GM21360 (cell line): ENCODE measurements around the gene ATP2B3.
A peak's percentile ranks its signal among the peaks of the same experiment; 100 is the strongest.

Source experiments
- ATAC-seq: cut with Tn5 transposase; IDR thresholded peaks from one replicate; pipeline ENCODE4 v1.9.1; 2021; ENCODE audit warnings: mild to moderate bottlenecking, moderate library complexity; ENCODE audit not compliant: unreplicated experiment

The ATP2B3 gene

DNA sequence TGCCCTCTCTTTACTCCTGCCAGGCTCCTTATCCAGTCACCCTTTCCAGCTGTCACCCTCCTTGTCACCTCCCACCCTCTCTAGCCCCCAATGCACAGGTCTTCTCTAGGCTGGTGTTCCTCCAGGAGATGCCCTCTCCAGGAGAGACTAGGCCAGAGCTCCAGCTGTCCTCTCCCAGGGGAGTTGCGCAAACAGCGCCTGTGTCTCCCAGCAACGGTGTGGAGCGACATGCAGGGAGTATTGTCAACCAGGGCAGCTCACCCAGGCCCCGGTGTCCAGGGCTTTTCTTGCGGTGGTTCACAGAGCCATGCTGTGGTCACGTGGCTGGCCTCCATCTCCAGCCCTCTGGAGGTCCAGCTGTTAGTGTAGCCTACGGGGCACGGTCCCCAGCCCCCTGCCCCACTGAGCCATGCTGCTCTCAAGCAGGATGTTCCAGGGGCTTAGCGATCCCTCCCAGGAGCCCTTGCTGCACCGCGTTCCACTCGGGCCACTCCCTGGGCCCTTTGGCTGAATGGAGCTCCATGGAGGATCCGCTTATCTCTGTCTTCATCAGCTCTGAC lies 46.7 kb downstream of the ATP2B3 start:
- no peak for ATAC-seq

DNA sequence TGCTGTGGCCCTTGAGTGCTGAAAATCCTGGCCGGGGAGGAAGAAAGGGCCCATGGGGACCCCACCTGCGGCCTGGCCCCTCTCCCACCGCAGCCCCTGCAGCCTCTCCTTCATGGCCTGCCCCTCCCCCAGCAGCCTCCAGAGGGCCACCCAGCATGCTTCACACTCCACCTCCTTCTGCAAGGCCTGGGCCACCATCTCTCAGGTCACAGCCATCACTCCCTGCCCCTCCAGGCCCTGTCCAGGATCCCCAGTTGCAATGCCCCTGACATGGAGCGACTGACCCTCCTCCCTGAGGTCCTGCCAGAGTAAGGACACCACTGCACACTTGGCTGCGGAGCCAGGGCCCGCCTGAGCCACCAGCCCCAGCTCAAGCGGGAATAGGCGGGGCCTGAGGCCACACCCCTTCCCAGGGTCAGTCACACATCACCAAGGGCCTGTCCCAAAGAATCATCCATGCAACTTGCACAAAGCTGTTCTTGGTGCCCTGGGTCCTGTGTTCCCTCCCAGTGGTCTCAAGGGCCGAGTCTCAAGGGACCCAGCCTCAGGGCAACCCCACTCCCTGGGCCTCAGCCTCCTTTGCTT lies 48.6 kb downstream of the ATP2B3 start:
- no peak for ATAC-seq

DNA sequence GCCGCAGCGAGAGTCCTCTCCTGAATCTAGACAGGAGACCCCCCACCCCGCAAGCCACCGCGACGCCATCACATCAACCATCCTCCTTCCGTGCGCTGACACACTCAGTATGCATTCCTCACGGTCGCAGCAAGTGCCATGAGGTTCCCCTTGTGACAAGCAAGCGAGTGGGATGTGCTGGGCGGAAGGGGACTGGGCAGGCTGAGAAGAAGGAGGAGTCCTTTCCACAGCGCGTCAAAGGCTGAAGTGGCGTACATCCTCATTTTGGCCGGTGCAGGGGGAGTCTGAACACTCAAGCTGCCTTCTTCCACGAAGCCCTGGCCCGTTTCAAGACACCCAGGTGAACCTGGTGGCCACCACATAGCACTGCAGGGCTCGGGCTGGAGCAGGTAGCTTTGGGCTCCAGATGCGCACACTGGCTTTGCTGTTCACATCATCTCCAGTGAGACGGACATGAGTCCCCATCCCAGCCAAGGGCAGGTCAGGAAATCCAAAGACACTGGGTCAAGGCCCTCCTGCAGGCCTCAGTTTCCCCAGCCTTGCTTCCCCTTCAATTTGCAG lies 51.1 kb downstream of the ATP2B3 start:
- ATAC-seq = no peak

DNA sequence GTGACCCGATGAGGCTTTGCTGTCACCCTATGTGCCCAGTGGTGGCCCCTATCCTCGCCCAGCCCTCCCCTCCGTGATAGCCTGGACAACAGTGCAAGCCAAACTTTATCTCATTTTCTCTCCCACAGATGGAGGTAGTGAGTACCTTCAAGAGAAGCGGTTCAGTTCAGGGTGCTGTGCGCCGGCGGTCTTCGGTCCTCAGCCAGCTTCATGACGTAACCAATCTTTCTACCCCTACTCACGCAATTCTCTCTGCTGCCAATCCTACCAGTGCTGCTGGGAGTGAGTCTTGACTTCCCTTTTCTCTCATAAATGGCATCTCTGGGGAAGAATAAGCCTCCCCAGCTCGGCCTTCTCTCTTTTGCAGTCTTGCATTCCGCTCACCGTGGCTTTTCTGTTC lies 52.0 kb downstream of the ATP2B3 start:
- no peak for ATAC-seq

DNA sequence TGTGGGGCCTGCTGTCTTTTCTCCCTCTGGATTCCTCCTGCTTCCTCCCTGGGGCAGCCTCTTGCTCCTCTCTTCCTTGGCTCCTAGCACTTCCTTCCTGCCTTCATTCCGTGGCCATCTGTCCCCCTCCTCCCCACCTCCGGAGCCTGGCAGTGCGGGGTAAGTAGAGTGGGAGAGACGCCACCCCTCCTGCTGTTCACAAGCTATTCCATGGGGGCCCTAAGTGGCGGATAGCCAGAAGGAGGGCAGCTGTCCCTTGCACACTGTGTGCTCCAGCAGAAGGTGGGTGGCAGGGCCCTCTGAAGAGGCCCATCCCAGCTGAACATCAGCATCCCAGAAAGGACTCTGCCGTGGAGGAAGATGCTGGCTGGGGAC lies 54.1 kb downstream of the ATP2B3 start:
- ATAC-seq = no peak

DNA sequence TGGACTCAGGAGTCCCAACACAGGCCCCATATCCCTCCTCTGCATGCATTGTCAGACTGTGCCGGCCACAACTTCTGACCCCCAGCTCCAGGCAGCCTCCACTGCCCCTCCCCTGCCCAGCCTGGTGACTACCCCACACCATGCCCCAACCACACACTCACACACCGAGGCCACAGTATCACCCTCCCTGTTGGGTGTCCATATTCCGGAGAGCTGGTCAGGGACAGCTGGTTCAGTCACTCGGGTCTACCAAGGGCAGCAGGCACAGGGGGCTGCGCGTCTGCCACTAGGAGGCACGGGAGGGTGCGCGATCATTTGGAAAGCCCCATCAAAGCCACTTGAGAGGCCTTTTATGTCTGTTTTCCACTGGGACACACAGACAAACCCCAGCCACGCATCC lies 55.2 kb downstream of the ATP2B3 start:
- ATAC-seq = no peak

DNA sequence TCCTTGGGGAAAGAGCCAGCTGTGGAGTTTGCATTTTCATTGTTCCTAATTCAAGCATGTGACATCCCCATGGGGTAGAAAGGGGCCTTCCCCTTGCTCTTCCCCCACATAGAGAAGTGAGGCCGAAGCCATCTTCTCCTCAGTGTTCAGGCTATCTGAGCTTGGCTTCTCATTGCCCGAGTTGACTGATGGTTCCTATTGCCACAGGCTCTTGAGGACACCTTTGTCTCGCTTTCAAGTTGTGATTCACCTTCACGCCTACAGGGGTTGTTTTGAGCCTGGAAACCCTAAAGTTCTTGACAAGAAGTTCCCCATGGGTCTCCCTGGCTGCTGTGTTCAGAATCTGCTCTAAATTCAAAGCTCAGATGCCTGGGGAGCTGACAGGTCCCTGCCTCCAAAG lies 56.5 kb downstream of the ATP2B3 start:
- ATAC-seq = no peak

DNA sequence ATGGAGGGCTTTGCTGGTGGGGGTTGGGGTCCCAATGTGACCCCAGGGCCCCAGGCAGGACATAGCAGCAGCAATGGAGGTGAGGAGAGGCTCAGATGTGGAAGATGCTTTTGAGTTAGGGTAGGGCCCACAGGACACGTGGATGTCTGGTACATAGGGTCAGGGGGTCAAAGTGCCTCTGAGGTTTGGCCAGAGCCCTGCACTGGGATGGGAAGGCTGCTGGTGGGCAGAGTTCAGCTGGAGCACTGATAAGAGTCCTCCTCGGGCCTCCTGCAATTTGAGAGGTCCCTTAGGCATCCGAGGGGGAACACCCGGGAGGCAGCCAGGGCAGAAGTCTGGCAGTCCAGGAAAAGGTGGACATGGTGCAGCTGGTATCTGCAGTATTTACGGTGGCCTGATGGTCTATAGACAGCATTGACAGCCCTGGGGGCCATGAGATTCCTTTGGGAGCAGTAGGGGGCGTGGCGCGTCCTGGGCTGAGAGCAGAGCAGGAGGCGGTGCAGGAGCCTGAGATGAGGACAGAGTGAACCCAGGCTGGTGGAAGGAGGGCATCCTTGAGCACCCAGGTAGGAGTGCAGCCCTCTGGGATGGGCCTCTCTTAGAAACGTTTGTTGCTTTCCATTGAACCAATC lies 58.9 kb downstream of the ATP2B3 start:
- ATAC-seq = no peak

DNA sequence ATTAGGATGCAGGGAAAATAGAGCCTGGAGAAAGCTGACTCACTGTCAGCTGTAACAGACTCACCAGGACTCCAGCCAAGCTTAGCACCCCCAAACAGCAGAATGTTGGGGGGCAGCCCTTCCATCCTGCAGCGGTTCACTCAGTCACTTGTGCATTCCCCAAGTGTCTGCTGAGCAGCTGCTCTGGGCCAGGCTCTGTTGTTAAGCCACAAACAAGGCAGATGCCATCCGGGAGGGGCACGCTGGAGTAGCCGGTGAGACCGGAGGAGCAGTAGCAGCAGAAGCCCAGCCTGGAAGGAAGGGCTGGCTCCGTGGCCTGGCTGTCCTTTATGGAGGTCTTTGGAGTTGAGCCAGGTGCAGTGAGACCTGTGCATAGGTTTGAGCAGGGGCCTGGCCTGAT lies 59.5 kb downstream of the ATP2B3 start:
- ATAC-seq = no peak

DNA sequence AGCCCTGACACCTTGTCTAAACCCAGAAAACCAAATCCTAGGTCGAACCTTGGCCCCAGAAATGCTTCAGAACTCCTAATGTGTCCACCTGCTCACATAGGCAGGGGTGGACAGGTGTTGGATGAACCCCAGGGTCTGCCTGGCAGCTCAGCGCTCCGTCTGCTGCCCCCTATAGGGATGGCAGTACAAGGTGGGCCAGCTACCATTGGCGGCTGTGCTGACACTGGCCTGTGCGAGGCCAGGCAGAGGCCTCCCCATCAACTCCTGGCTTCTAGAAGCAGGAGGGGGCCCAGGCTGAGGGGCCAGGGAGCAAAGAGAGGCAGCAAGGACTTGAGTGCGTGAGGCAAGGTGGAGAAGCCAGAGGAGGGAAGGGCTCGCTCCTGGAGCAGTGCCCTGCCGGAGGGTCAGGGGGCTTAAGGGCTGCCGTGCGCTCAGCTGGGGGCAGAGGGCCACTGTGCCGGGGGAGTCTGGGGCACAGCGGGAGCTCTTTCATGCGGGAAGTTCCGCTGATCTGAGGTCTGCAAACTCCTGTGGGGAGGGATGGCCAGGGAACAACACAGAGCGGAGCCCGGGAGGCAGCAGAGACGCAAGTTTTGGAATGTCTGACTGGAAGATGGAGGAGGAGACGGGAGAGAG lies 60.9 kb downstream of the ATP2B3 start:
- ATAC-seq = no peak

DNA sequence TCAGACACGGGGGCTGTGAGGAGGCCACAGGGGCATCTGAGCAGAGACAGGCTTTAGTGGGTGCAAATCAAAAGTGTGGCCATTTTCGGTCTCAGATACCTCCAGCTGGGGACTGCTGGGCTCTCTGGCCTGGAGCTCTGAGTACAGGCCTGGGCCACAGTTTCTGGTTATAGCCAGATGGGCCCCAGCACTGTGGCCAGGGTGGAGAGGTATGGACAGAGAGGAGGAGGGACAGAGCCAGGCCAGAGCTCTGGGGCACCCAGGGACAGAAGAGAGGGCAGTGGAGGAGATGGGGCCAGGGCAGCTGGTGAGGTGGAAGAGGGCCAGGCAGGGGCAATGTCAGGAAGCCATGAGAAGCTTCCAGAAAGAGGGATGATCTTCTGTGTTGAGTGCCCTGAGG lies 61.4 kb downstream of the ATP2B3 start:
- no peak for ATAC-seq

DNA sequence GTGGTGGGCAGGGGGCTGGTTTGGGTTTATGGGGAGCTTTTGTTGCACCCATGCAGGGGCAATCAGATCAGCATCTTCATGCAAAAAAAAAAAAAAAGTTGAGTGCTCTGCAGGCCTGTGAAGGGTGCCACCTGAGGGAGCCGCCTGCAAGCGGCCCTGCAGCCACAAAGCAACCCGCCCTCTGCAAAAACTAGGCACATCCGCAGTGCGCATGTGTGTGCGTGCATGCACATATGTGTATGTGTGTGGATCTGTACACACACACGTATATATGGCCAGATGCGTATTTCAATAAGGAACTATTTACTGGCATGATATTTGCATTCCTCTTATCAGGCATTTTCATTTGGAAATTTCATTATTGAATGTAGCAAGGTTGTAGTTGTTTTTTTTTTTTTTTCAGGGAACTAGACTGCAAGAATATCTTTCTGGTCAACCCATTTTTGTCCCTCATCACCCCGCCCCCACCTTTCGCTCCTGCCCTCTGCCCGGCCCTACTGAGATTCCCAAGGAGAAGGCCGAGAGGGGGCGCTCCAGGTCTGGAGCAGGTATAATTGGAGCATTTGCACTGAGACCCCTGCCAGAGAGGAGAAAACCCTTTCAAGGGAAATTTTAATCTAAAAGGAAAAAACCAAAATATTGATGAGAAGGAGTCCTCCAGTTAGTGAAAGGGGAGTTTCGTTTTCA lies 63.4 kb downstream of the ATP2B3 start:
- no peak for ATAC-seq

DNA sequence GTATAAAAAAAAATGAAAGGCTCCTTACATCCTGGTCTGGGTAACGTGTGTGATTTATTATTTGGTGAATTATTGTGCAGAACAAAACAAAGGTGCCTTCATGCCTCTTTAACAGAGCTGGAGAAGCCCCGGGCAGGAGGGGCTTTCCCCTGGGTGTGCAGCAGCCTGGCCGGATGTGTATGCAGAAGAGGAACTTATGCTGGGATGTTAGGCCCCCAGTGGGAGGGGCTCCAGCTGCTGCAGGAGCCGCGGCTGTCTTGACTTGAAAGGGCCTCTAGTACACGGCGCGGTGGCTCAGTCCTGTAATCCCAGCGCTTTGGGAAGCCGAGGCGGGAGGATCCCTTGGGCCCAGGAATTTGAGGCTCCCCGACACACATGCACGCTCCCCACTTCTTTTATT lies 65.5 kb downstream of the ATP2B3 start:
- ATAC-seq = peak; percentile 97

DNA sequence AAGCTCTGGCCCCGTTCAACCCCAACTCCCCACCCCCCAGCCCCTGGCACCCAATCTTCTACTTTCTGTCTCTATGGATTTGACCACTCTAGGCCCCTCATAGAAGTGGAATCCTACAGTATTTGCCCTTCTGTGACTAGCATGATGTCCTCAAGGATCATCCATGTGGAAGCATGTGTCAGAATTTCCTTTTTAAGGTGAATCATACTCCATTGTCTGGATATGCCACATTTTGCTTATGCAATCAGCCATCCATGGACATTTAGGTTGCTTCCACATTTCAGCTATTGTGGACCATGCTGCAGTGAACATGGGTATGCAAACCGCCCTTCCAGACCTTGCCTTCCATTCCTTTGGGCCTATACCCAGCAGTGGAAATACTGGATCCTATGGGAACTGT lies 66.0 kb downstream of the ATP2B3 start:
- no peak for ATAC-seq

DNA sequence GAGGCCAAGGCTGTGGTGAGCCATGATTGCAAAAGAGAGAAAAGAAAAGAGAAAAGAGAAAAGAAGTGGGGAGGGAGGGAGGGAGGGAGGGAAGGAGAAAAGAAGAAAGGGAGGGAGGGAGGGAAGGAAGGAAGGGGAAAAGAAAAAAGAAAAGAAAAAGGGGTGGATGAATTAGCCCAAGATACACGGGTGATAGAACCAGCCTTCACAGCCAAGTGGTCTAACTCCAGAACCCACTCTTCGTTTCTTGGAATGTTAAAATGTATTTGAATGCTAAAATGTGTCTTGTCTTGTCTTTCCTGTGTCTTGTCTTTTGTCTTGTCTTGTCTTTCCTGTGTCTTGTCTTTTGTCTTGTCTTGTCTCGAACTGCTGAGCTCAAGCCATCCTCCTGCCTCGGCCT lies 68.4 kb downstream of the ATP2B3 start:
- ATAC-seq = no peak

DNA sequence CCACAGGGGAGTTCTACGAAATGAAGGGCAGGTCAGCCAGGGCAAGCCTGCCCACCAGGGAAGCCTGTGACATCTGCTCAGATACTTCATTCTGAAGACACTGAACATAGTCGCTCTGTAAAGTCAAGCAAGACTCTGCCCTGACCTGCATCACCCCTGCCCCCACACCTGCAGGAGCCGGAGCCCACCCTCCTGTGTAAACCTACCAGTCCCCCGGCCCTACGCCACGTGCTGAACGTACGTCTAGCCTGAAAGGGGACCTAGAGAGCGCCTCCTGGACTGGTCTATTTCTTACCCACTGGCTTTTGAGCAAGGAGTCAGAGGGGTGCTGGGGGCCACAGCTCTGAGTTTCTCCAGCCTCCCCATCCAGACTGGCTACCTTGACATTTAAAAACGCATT lies 69.9 kb downstream of the ATP2B3 start:
- no peak for ATAC-seq

DNA sequence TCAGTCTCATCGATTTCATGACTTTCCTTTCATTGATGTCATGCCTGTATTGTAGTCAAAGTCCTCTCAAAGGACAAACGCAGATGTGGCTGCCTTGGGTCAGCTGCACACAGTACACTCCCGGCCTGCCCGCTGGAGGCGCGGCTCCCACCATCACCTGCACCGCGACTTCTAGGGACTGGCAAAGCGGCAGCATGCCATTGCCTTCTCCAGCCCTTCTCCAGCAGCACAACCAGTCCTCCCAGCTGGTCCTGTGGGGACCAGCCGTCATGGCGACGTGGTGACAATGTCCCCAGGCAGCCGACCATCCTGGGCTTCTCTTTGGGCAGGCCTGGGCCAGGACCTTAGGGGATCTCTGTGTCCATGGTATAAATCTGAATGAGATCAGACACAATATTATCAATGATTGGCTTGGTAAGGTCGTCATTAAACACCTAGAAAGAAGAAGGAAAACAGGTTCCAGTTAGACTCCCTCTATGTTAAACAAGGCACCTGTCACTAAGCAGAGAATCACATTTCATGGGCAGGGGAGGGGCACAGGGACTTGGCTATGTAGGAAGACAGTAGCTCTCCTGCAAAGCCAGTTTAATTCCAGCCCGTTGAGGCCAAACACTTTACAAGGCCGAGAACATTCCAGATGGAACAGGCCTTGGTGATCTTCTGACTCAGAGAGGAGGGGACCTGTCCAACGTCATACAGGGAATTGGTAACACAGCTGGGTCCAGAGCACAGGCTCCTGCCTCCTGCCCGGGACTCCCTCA lies 70.8 kb downstream of the ATP2B3 start:
- no peak for ATAC-seq

DNA sequence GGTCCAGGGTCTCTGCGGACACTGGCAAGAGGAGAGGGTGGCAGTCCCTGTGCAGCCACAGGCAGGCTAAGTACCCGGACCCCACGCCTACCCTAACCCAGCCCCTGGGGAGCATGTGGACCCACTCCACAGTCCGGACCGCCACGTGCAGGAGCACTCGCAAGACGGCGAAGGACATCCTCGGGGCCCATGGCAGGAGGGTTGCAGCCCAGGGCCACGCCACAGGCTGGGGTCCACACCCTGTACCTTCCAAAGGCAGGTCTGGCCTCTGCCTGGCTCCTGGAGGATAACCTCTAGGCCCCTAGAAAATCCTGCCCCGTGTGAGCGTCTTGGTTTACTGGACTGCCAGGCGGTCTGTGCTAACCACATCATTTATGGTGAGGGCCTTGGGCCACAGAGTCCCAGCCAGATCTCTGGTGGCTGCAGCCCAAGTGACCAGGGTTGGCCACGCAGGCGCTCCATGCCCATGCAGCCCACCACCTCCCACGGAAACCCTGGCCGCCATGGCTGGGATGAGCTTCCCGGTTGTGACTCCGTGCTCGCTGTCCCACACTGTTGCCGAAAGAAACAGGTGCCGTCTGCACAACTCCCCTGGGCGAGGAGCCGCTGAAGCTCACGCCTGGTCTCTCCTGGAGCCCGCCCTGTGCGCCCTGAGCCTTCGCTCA lies 71.5 kb downstream of the ATP2B3 start:
- no peak for ATAC-seq

DNA sequence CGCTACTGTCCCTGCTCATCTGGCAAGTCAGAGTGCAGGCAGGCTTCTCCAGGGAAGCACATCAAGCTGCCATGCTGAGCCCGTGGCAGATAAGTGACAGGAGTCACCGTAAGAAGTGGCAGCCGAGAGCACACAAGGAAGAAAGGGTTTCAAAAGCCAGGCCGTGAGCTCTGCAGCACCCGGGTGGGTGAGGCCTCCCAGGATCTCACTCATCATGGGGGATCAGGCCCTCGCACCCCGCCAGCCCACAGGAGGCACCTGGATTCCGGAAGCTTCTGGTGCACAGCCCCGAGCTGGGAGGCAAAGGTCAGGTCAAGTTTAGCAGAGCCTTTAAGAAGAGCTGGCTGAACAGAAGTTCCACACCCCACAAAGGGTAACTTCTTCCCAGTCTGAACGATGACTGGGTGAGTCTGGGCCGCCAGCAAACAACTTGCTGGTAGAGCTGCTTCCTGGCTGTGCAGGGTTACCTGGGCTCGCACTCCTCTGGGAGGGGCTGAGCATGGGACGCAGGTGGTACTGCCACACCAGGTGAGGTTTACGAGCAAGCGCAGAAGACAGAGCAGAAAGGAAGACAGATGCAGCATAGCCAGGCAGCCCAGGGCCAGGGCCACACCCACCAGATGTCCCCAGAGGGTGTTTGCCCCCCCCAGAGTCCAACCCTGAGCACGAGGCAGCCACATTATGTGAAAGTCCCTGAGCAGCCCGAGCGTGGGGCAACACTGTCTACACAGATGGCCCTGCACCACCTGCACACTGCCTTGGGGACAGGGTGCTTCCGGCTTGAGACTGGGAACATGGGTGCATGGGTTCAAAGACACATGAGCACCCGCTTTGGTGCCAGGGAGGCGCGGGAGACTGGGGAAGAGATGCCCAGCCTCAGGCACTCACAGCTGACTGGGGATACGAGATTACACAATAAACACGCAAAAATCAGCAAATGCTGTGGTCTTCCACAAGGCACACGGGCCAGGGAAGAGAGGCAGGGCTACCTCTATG lies 73.8 kb downstream of the ATP2B3 start:
- no peak for ATAC-seq
